ENCODE results near the gene VEGFA. TPM values are rescaled to one million over a fixed set of nuclear protein-coding genes. Genes with fewer than 3 reads are reported as not detected.

Gene VEGFA
- total and polyA plus RNA-seq, 2 donors from 2014 or later: 36.3 to 111 TPM

GRCh38 chr6:43760210-43761168 is 9.5 kb upstream of the VEGFA start:
- H3K27ac ChIP-seq (ENCODE audit: low read depth in 2 of 2, low read length in 2 of 2): no peak overlapping the region
- H3K36me3 ChIP-seq (ENCODE audit: control insufficient read depth in 2 of 3, insufficient read depth in 3 of 3, low read length in 3 of 3): no peaks in the 10 kb centered on the region
- H3K9ac ChIP-seq (ENCODE audit: low read length in 3 of 3): no peak overlapping the region
- FAIRE-seq (no peak), DNase-seq (peak in 2 of 5 donors; percentile 35 to 48)
- no peaks in the 10 kb centered on the region for H3K4me1 ChIP-seq (ENCODE audit: control insufficient read depth in 2 of 3, insufficient read depth in 2 of 3, low read depth in 1 of 3, low read length in 3 of 3)
- no peak for TF ChIP-seq CTCF (IDR thresholded peaks at IDR 0.05; ENCODE audit: borderline replicate concordance, extremely low read depth, insufficient read depth)
- H3K27me3 ChIP-seq (ENCODE audit: control insufficient read depth, insufficient read depth, low read length): no peaks in the 10 kb centered on the region
- H3K9me3 ChIP-seq (ENCODE audit: control insufficient read depth in 2 of 3, insufficient read depth in 1 of 3, low read length in 3 of 3): no peaks in the 10 kb centered on the region
- intact Hi-C loops (cut with DNase I): loop anchor here (10.0 kb wide), 1 partner anchor 96 kb away; no protein-coding TSS in a partner anchor
- no peak overlapping the region for H3K4me3 ChIP-seq (ENCODE audit: low read length in 3 of 3)

GRCh38 chr6:43761666-43762409 is 8.2 kb upstream of the VEGFA start:
- intact Hi-C loops (cut with DNase I): loop anchor here (10.0 kb wide), 1 partner anchor 97 kb away; no protein-coding TSS in a partner anchor

GRCh38 chr6:43762410-43762768 is 7.6 kb upstream of the VEGFA start:
- FAIRE-seq: no peak
- Histone ChIP-seq H3K27ac (ENCODE audit: low read depth in 2 of 2, low read length in 2 of 2) (no peak overlapping the region), H3K27me3 (ENCODE audit: control insufficient read depth, insufficient read depth, low read length) (no peaks in the 10 kb centered on the region), H3K9me3 (ENCODE audit: control insufficient read depth in 2 of 3, insufficient read depth in 1 of 3, low read length in 3 of 3) (no peaks in the 10 kb centered on the region), H3K4me3 (ENCODE audit: low read length in 3 of 3) (no peak overlapping the region), H3K36me3 (ENCODE audit: control insufficient read depth in 2 of 3, insufficient read depth in 3 of 3, low read length in 3 of 3) (no peaks in the 10 kb centered on the region), H3K9ac (ENCODE audit: low read length in 3 of 3) (no peak overlapping the region), H3K4me1 (ENCODE audit: control insufficient read depth in 2 of 3, insufficient read depth in 2 of 3, low read depth in 1 of 3, low read length in 3 of 3) (no peaks in the 10 kb centered on the region)
- TF ChIP-seq CTCF (IDR thresholded peaks at IDR 0.05; ENCODE audit: borderline replicate concordance, extremely low read depth, insufficient read depth): no peak
- DNase-seq: peak in 2 of 5 donors; percentile 26 to 55
- intact Hi-C loops (cut with DNase I): loop anchor here (10.0 kb wide), 1 partner anchor 98 kb away; no protein-coding TSS in a partner anchor

More at GRCh38 chr6:43761666-43762409, 8.2 kb upstream of the VEGFA start:
- Histone ChIP-seq H3K36me3 (ENCODE audit: control insufficient read depth in 2 of 3, insufficient read depth in 3 of 3, low read length in 3 of 3) (no peaks in the 10 kb centered on the region), H3K9ac (ENCODE audit: low read length in 3 of 3) (no peak overlapping the region), H3K4me3 (ENCODE audit: low read length in 3 of 3) (no peak overlapping the region), H3K27ac (ENCODE audit: low read depth in 2 of 2, low read length in 2 of 2) (no peak overlapping the region), H3K4me1 (ENCODE audit: control insufficient read depth in 2 of 3, insufficient read depth in 2 of 3, low read depth in 1 of 3, low read length in 3 of 3) (no peaks in the 10 kb centered on the region), H3K9me3 (ENCODE audit: control insufficient read depth in 2 of 3, insufficient read depth in 1 of 3, low read length in 3 of 3) (no peaks in the 10 kb centered on the region), H3K27me3 (ENCODE audit: control insufficient read depth, insufficient read depth, low read length) (no peaks in the 10 kb centered on the region)
- DNase-seq: peak in 1 of 5 donors; percentile 46
- FAIRE-seq: no peak
- no peak for TF ChIP-seq CTCF (IDR thresholded peaks at IDR 0.05; ENCODE audit: borderline replicate concordance, extremely low read depth, insufficient read depth)

All from kidney (tissue), 14 donors.